NCI-H187 (cell line): ENCODE results near the gene LSM14B.
"Not testable (repeated sequence)": the region's sequence is repeated elsewhere in the genome, so short reads cannot be mapped to it uniquely, and the experiment has no call there.

ENCODE experiments used
- DNase-seq, 2 experiments: peaks; one replicate each; lab custom pipeline; 2025; lab: John Stamatoyannopoulos, UW

The LSM14B gene

DNA sequence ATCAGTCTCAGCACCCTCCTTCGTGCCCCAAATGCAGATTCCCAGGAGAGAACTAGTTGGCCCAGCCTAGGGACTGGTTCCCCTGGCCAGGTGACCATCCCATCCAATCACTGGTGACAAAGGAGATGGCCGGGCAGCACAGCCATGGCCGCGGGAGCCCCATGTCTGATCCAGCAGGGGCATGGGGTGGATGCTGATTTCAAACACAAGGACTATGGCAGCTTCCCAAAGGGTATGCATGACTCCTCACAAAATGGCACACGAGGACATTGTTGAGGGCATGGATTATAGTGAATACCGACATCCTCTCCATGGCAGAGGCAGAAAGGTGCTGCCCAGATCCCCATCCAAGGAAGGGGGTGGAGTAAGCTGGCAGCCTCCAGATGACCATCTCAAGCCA lies 9.9 kb upstream of the LSM14B start:
- no peak for DNase-seq

DNA sequence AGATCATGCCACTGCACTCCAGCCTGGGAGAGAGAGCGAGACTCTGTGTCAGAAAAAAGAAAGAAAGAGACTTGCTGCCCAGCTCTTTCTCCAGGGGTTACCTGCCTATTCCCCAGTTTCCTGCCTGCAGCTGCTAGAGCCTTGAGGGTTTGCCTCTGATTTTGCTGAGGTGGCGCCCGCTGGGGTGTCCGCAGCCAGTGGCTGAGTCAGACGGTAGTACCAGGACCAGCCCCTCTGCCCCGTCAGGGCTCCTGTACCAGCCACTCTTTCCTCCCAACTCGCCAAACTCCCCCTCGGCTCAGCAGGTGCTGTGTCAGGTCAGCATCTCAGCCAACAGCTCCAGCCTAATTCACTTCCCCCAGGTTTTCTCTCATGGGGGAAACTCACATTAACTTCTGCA lies 7.4 kb upstream of the LSM14B start:
- DNase-seq = no peak

DNA sequence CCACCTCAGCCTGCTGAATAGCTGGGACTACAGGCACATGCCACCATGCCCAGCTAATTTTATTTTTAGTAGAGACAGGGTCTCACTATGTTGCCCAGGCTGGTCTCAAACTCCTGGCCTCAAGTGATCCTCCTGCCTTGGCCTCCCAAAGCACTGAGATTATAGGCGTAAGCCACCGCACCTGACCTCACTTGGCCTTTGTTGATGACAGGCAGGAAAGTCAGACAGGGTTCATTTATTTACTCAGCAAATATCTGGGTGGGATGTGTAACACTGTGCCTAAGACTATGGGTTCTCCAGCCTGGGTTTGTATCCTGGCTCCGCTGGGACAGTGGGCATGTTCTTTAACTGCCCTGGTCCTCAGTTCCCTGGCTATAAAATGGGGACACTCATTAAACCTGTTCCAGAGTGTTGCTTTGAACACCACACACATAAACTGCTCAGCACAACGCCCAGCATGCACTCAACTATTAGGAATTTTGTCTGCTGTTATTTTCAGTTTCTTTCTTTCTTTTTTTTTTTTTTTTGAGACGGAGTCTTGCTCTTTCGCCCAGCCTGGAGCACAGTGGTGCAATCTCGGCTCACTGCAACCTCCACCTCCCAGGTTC lies 6.4 kb upstream of the LSM14B start:
- DNase-seq = not testable (repeated sequence)

DNA sequence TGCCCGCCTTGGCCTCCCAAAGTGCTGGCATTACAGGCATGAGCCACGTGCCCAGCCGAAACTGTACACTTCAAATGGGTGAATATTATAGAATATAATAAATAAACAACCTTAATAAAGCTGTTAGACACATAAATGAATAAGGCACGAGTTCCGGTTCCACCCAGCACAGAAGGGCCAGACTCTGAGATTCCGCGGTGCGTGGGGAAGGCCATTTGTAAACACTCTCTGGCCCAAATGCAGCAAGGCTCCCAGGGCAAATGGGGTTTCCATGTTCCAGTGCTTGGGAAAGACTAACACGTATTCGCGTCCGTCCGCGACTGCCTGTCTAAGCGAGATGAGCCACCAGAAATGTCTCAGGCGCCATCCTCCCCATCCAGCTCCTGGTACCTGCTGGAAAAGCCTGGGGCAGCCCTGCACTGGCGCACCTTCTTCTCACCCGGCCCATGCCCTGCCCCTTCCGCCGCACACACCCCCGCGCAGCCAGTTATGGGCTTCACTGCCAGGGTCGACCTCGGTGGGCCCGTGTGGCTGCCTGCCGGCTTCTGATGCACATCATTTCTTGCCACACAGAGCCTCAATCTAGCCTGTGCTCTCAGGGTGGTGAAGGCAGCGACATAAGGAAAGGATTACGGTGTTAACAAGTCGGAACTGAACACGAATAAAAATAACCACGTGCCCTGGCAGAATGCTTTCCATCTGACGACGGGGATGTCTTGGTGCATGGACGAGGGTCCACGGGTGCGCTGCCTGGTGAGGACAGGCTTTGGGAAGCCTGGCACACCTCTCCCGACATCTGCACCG lies 5.5 kb upstream of the LSM14B start:
- DNase-seq = no peak

DNA sequence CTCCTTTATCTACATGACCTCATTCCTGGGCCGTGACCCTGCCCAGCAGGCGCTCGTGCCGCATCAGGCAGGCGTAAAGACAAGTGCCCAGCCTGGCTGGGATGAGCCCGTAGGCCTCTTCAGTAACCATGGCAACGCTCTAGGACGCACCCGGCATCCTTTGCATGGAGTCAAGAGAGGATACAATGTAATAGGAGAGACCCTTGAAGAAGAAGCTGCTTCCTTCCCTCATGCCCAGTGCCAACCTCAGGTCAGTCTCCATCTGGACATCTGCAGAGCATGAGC lies 5.0 kb upstream of the LSM14B start:
- DNase-seq = peak in 1 of 2 experiments; percentile 60

DNA sequence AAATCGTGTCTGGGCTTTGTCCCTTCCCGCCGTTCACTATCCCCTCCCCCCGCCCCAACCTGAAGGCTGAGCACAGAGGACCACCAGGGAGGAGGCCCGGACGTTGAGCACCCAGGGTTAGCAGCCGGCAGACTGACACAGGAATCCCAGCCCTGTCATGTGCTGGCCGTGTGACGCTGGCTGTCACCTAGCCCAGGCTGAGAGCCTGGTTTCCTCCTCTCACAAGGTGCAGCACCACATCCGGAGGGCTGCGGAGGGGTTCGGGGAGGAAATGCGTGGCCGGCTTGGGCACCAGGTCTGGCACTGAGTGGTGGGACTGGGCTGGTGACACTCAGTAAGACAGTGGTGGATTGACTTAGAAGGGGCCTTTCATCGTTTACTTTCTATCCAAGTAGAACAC lies 4.6 kb upstream of the LSM14B start:
- DNase-seq = no peak

DNA sequence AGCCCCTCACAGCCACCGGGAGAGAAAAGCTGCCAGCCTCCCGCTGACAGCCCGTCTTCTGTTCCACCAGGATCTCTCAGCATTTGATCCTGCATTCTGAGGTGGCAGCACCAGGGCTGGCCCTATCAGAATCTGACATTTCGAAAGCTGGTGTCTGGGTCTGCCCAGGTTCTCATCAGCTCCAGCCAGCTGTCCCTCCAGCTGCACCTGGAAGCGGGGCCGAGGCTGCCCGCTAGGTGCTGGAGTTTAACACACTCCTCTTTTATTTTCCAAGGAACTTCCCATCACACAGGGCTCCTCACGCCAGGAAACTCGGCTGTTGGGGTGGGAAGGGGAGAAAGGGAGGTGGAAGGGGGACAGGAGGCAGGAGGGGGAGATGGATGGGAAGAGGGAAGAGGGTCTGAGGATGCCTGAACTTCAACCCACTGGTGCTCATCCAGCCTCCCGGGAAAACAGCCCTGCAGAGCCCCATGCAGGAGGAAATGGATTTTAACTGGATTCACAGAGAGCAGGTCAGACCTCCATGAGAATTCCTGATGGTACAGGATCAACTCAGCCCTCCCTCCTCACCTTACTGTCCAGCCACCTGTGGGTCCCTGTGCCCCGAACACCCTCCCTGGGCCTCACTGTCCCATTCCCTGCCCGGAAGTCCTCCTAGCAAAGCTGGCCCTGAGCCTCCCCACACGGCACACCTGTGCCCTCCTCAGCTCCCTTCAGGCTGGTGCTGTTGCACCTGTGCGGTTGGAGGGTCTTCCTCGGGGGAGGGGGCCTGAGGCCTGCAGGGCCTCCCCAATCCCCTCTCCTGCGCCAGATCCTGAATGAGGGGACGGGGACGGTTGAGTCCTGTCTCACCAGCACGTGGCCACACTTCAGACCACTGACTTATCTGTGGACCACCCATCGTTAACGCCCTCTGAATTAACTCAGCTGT lies 3.9 kb upstream of the LSM14B start:
- no peak for DNase-seq

DNA sequence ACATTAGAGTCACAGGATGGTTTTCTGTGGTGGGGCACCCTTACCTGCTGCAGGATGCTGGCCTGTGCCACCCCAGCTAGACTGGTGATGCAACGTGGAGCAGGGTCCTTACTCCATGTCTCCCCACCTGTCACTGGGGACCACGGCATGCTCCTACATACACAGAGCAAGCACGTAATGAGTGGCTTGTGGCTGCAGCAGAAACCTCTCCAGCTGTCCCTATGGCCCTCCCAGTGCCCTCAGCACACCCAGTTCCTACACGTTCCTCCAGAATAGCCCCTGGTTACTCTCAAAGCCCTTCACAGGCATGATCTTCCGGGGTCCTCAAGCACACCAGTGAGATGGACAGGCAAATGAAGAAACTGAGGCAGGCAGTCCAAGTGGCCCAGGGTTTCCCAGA lies 3.2 kb upstream of the LSM14B start:
- no peak for DNase-seq

DNA sequence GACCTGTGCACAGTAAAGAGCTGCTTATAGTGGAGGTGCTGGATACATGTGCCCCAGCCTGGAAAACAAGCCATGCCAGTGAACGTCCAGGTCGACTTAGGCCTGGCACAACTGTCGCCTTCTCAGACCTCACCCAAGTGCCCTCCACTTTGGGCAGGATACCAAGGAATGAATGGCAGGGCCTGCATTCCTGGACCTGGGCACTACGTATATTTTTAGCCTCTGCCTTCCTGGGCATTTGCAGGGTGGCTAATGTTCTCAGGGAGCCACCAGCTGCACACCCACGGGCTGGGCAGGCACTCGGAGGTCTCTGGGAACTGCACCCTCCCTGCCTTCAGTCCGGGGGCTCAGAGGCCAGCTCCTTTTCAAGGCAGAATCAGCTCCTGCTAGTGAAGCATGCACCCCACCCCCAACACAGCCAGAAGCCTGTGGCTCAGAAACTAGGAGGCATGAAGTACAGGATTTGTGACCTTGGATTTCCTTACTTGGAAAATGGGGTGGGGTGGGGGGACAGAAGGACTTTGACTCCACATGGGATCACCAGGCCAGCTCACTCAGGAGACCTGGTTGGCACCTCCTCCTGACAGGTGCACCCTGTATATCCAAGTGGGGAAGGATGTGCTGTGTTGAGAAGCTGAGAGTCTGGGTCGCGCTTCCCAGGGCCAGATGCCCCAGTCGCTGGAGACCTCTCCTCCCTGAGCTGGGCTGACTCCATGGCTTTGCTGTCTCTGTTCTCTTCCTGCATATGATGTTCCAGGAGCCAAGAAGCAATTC lies 2.5 kb upstream of the LSM14B start:
- DNase-seq = no peak

DNA sequence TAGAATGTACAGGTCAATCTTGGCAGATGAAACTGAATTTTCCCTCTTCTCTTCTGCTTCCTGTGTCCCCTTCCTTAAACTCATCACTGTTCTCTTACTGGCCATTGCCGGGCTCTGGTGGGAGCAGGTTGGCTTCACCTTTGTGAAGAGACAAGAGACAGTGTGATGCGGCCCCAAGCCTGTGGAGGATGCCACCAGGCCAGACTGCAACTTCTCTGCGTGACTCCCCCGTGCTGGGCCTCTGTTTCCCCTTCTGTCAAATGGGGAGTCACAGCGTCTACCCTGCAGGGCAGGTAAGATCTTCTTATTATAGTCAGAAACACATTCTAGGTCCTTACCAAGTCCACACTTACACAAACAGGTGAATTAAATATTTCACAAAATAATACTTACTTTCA lies 1.9 kb upstream of the LSM14B start:
- no peak for DNase-seq

DNA sequence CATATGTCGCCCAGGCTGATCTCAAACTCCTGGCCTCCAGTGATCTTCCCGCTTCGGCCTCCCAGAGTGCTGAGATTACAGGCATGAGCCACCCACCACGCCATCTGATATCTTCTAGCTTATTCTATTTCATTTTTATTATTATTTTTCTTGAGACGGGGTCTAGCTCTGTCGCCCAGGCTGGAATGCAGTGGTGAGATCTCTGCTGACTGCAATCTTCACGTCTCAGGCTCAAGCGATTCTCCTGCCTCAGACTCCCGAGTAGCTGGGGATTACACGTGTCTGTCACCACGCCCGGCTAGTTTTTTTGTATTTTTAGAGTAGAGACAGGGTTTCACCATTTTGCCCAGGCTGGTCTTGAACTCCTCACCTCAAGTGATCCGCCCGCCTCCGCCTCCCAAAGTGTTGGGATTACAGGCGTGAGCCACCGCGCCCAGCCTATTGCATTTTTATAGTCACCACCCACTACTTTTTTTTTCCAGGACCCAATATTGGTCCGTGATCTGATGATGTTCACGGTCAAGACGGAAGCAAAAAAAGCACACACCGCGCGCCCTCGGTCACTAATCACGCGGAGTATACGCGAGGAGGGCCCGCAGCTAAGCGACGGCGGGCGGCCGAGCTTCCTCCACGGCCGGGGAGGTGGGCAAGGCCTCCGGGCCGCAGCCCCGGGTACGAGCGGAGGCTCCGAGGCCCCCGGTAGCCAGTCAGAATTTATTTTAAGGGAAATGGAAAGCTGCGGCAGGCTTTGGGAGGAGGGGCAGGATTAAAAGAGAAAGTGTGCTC lies 1.1 kb upstream of the LSM14B start:
- no peak for DNase-seq

DNA sequence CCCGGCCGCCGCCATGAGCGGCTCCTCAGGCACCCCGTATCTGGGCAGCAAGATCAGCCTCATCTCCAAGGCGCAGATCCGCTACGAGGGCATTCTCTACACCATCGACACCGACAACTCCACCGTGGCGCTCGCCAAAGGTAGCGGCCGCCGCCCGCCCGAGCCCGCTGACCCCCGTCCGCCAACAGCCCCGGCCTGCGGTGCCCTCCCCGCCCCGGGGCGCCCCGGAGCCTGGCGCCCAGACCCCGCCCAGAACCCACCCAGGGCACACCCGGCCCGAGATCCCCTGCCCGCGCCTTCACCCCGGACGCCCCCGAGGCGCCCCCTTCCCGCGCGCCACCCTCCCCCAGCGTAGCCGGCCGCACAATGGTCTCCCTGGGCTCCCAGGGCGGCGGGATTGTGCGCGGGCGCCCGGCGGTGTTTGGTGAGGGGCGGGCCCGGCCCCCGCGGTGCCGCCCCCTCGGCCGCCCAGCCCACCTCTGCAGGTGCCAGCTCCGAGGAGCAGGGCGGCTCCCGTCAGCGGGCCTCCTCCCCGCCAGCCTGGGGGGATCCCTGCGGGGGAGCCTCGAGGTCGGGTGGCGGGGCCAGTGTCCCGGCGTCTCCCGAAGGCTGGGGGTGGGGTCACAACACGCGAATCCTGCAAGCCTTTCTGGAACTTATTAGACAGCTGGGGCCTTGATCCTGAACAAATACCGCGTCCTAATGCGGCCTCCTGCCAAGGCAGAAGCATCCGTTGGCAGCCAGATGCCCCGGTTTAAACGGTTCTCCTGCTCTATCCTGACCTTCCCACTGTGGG lies 577 bp downstream of the LSM14B start:
- DNase-seq = peak; percentile 48 to 61

DNA sequence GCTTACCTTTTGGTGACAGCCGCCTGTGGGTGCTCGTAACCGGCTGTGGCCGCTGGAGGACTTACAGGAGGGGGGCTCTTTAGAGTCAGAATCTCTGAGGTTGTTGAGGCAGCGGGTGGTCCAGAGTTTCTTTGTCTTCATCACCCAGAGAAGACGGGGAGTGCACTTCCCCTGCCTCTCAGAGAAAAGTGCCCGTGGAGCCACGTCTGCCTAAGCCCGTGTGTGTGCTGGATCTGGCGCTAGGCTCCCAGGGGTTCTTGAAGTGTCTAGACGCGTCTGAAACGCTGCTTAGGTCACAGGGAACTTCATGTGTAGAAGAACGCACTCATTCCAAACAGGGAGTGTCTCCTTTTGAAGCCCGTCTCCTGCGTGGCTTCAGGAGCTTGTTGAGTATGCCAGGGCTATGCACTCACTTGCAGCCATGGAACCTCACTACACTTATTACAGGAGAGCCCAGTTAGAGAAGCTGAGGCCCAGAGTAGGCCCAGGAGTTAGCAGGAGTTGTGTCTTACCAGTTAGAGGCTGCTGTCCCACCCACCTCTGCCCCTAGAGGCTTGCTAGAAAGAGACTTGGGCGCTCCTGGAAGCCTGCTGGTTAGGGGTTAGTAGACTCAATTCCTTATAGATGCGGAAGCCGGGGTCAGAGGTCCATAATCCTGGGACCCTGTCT lies 1.3 kb downstream of the LSM14B start:
- DNase-seq = peak in 1 of 2 experiments; percentile 38

DNA sequence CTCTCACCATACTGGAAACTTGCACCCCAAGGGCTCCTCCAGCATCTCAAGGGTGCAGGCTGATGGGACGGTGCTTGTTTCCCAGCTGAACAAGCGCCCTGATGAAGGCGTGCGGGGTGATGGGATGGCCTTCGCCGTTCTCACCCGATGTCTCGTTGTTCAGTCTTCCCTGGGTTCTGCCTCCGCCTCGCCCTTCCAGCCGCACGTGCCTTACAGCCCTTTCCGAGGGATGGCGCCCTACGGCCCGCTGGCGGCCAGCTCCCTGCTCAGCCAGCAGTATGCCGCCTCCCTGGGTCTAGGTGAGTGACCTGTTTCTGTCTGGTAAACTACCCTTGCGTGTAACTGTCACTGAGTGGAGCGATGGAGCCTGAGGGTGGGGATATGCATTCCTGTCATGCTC lies 3.9 kb downstream of the LSM14B start:
- no peak for DNase-seq

DNA sequence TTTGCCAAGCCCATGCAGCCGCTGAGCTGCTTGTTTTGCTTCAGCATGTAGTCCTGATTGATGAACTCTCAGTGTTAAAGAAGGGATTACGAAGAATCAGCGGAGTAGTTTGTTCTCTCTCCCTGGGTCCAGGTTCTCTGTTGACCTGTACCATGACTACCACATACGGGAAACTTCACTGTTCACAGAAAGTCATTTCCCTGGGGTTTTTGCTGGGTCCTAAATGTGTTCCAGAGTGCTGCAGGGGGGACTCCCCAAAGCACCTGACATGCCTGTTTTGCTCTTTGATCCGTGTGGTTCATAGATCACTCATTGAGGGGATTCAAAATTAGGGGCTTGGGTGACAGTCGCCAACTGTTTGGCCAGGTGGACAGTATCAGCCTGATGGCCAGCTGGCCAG lies 5.5 kb downstream of the LSM14B start:
- no peak for DNase-seq

DNA sequence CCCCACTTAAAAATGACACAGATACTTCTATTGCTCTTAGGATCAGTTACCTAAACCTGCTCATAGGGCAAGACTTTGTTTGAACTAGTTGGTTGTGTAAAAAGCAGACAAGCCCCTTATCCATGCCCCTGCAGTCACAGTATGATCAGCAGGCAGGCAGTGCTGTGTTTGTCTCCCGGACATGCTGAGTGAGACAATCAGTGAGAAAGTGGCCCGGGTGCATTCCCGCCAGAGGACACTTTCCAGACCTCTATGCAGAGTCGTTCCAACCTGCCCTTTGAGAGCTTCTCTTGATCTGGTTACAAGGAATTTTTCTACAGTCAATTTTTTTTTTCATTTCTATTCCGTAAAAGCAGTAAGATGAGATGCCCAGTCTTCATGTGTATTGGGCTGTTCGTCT lies 6.2 kb downstream of the LSM14B start:
- DNase-seq = no peak

DNA sequence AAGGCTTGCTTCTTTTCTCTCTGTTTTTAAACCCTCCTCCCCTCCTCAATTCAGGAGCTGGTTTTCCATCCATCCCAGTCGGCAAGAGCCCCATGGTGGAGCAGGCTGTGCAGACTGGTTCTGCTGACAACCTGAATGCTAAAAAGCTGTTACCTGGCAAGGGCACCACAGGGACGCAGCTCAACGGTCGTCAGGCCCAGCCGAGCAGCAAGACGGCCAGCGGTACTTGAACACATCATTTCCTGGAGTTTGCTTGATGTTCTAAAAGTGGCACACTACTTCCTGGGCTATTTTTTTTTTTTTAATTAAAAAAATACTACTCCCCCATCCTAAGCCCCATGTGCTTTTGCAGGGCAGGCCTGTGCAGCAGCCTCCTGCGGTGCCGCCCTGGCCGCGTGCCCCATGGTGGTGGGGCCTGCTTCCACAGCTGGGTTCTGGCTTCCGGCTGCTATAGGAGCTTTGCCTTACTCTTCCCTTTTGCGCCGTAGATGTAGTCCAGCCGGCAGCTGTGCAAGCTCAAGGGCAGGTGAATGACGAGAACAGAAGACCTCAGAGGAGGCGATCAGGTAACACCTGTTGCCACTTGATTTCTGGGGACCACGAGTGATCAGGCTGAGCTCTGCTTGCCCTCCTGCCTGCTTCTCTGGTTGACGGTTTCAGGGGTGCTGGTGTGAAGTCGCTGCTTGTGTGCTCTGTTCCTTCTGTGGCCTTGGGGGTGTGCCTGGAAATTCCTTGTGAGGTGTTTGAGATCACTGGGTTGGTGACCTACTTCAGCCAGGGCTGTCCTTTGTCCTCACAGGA lies 7.7 kb downstream of the LSM14B start:
- no peak for DNase-seq

DNA sequence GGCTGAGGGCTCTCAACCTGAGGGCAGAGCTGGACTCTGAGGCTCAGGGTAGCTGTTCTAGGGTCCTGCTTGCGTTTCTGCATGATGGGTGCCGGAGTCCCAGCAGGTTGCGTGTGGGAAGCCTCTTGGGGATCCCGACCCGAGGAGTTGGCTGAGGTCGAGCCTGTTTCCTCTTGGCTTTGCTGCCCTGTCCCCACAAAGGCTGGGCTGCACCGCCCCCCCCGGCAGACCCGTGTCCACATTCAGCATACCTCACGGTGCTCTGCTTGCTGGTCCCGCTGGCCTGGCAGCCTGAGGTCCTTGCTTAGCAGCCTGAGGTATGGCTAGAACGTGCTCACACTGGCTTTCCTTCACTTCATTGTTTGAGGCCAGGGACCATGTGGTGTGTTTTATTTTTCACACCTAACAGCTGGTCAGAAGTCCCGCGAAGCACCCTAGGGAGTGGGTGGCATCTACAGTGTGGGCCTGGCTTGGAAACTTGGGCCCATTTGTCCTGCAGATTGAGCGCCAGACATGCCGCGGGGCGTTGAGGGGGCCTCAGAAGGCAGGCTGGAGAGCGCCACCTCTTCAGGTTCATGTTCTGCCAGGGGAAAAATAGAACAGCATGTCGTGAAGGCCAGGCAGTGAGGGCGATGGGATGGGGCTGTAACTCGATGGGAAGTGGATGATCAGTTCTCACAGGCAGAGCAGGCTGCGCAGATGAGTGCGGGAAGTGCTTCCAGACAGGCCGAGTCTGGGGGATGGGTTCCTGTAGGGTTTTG lies 9.5 kb downstream of the LSM14B start:
- no peak for DNase-seq
